Measurements from ENCODE around the gene EHMT1.
A peak's percentile ranks its signal among the peaks of the same experiment; 100 is the strongest.

The EHMT1 gene

DNA sequence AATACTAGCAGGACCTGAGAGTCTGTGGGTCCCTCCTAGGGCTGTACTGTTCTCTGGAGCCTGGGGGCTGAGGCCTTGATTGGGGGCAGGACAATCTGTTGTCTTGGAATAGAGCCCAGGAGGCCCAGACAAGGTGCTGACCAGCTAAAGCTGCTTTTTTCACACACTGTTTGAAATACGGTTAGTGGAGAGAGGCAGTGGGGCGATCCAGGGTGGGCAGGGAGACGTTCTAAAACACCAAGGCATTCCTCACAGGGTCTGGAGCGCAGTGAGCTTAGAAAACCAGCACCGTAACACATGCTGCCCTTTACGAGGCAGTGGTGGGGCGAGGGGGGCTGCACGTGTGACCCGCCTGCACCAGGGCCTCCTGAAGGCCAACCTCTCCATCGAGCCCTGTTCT is 55.1 kb downstream of the EHMT1 start:
- Histone ChIP-seq H3K9me2 (replicated peaks; ENCODE audit: insufficient read depth, low read length) (no peaks in the 10 kb centered on the region), H3K36me3 (ENCODE audit: low read length) (no peaks in the 10 kb centered on the region), H3K9me3 (ENCODE audit: insufficient read depth, low read length) (no peaks in the 10 kb centered on the region), H3K9ac (ENCODE audit: low read length) (peak overlapping the region; percentile 31; the same call in 1 of the 2 replicates), H3F3A (ENCODE audit: insufficient read depth) (peaks cover 11% of the 10 kb centered on the region), H3K27me3 (ENCODE audit: low read length) (no peaks in the 10 kb centered on the region), H4K20me1 (ENCODE audit: low read depth, low read length) (peaks cover 4% of the 10 kb centered on the region; the same call in 1 of the 2 replicates), H3K4me2 (ENCODE audit: low read depth, low read length, poor library complexity, severe bottlenecking) (peak overlapping the region; percentile 41), H3K4me3 (ENCODE audit: insufficient read depth, low read length, poor library complexity, severe bottlenecking) (no peak overlapping the region), H3K27ac (ENCODE audit: low read depth, low read length) (peak overlapping the region; percentile 78), H2AFZ (ENCODE audit: low read depth, low read length, severe bottlenecking) (no peak overlapping the region), H3K79me2 (ENCODE audit: insufficient read depth, low read length) (peaks cover 39% of the 10 kb centered on the region)
- no peak for TF ChIP-seq EZH2phosphoT487 (conservative IDR thresholded peaks at IDR 0.05; ENCODE audit: low read length)
- TF ChIP-seq, protein P1, sequence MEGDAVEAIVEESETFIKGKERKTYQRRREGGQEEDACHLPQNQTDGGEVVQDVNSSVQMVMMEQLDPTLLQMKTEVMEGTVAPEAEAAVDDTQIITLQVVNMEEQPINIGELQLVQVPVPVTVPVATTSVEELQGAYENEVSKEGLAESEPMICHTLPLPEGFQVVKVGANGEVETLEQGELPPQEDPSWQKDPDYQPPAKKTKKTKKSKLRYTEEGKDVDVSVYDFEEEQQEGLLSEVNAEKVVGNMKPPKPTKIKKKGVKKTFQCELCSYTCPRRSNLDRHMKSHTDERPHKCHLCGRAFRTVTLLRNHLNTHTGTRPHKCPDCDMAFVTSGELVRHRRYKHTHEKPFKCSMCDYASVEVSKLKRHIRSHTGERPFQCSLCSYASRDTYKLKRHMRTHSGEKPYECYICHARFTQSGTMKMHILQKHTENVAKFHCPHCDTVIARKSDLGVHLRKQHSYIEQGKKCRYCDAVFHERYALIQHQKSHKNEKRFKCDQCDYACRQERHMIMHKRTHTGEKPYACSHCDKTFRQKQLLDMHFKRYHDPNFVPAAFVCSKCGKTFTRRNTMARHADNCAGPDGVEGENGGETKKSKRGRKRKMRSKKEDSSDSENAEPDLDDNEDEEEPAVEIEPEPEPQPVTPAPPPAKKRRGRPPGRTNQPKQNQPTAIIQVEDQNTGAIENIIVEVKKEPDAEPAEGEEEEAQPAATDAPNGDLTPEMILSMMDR (IDR thresholded peaks at IDR 0.05; ENCODE audit: insufficient read depth, low read length, poor library complexity, severe bottlenecking), result no peak

DNA sequence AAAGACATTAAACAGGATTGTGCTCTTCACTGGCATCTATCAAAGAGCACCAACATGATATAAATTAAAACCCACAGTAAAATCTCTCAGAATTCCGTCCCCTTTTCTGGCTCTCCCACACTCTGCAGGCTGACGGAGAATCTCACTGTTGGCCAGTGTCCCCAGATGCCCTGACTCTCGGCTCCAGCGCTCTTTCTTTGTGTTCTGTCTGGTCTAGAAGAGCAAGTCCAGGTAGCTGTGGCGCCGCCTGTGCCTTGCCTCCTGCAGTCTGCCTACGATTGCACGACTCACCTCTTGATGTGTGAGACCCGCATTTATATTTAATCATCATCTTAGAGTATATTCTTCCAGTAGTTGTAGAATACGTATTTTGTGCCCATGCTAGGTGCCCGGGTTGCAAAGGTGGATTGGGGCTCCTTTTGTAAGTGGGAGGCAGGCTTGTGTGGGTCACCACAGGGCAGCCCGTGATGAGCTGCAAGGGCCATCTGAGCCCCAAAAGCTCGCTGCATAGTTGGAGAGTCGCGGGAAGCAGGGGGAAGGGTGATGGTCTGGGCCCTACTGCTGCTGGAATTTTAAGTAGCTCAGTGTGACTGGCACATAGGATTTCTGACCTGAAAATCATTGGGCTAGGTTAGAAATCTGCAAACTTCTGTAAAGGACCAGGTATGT is 55.6 kb downstream of the EHMT1 start:
- Histone ChIP-seq H4K20me1 (ENCODE audit: low read depth, low read length) (peaks cover 4% of the 10 kb centered on the region; the same call in 1 of the 2 replicates), H3K9ac (ENCODE audit: low read length) (peak overlapping the region; percentile 31; the same call in 1 of the 2 replicates), H3K27ac (ENCODE audit: low read depth, low read length) (no peak overlapping the region)

DNA sequence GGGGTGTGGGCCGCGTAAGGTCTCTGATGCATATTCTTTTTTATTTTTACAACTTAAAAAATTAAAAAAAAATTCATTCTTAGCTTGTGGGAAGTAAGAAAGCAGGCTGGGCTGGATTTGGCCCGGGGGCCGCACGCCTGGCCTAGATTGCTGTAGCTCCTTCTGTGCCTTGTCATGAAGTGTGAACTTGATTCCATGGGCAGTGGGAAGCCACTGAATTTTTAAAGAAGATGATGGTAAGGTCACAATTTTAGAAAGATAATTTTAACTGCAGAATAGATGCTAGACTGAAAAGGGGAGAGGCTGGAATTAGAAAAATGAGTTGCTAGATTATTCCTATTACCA is 56.1 kb downstream of the EHMT1 start:
- H3K36me3 ChIP-seq (ENCODE audit: low read length), result no peaks in the 10 kb centered on the region
- H3K9me3 ChIP-seq (ENCODE audit: insufficient read depth, low read length), result no peaks in the 10 kb centered on the region
- H3K27me3 ChIP-seq (ENCODE audit: low read length), result no peaks in the 10 kb centered on the region
- H3K9ac ChIP-seq (ENCODE audit: low read length), result no peak overlapping the region
- H3K27ac ChIP-seq (ENCODE audit: low read depth, low read length), result no peak overlapping the region
- peaks cover 21% of the 10 kb centered on the region for H3F3A ChIP-seq (ENCODE audit: insufficient read depth)
- no peak overlapping the region for H3K4me2 ChIP-seq (ENCODE audit: low read depth, low read length, poor library complexity, severe bottlenecking)
- no peaks in the 10 kb centered on the region for H3K9me2 ChIP-seq (replicated peaks; ENCODE audit: insufficient read depth, low read length)
- no peak overlapping the region for H3K4me3 ChIP-seq (ENCODE audit: insufficient read depth, low read length, poor library complexity, severe bottlenecking)
- TF ChIP-seq EZH2phosphoT487 (conservative IDR thresholded peaks at IDR 0.05; ENCODE audit: low read length), result no peak
- TF ChIP-seq, protein P1 (IDR thresholded peaks at IDR 0.05; ENCODE audit: insufficient read depth, low read length, poor library complexity, severe bottlenecking), result no peak
- H2AFZ ChIP-seq (ENCODE audit: low read depth, low read length, severe bottlenecking), result no peak overlapping the region
- peaks cover 34% of the 10 kb centered on the region for H3K79me2 ChIP-seq (ENCODE audit: insufficient read depth, low read length)
- H4K20me1 ChIP-seq (ENCODE audit: low read depth, low read length), result 0 out of 2 replicates have a peak, but pooled peaks cover 4% of the 10 kb centered on the region

More for the DNA sequence above, 55.6 kb downstream of the EHMT1 start:
- Histone ChIP-seq H3K4me2 (ENCODE audit: low read depth, low read length, poor library complexity, severe bottlenecking) (no peak overlapping the region), H3K9me2 (replicated peaks; ENCODE audit: insufficient read depth, low read length) (no peaks in the 10 kb centered on the region), H2AFZ (ENCODE audit: low read depth, low read length, severe bottlenecking) (no peak overlapping the region), H3K79me2 (ENCODE audit: insufficient read depth, low read length) (peaks cover 34% of the 10 kb centered on the region), H3K36me3 (ENCODE audit: low read length) (no peaks in the 10 kb centered on the region), H3K9me3 (ENCODE audit: insufficient read depth, low read length) (no peaks in the 10 kb centered on the region), H3K27me3 (ENCODE audit: low read length) (no peaks in the 10 kb centered on the region), H3K4me3 (ENCODE audit: insufficient read depth, low read length, poor library complexity, severe bottlenecking) (no peak overlapping the region), H3F3A (ENCODE audit: insufficient read depth) (peaks cover 16% of the 10 kb centered on the region)
- no peak for TF ChIP-seq EZH2phosphoT487 (conservative IDR thresholded peaks at IDR 0.05; ENCODE audit: low read length)
- TF ChIP-seq, protein P1 (IDR thresholded peaks at IDR 0.05; ENCODE audit: insufficient read depth, low read length, poor library complexity, severe bottlenecking), result no peak

All from SU-DHL-6 (cell line).